ENCODE data around the gene GOLGA6L10.

GOLGA6L10 gene

GRCh38 chr15:82297546-82297945 is 51.7 kb downstream of the GOLGA6L10 start:
- FAIRE-seq = no peak

GRCh38 chr15:82294061-82294690 is 55.1 kb downstream of the GOLGA6L10 start:
- no peak for FAIRE-seq

- no peak for FAIRE-seq
Observed at GRCh38 chr15:82292271-82292670, 57.0 kb downstream of the GOLGA6L10 start.

Measured in endometrium (tissue), 2 donors.